Upper lobe of right lung (tissue), 1 donor: ENCODE data around the gene PLPP7. TPM values are rescaled to one million over a fixed set of nuclear protein-coding genes. Genes with fewer than 3 reads are reported as not detected.

Experiments used
- ATAC-seq: fragments of 200-7000 bp; cut with Tn5 transposase; one replicate; pipeline ENCODE4 v1.9.1; 2020; ENCODE audit warnings: mild to moderate bottlenecking, moderate library complexity
- DNase-seq: peaks from one replicate; pipeline ENCODE4 v3.0.0-alpha.2; 2020
- H3K27ac ChIP-seq: fragments of 200-600 bp; one replicate; pipeline ENCODE4 v1.8.0; 2022
- H3K27me3 ChIP-seq: fragments of 200-600 bp; one replicate; pipeline ENCODE4 v1.8.0; 2022; ENCODE audit warnings: mild to moderate bottlenecking
- H3K36me3 ChIP-seq: fragments of 200-600 bp; one replicate; pipeline ENCODE4 v1.8.0; 2022
- H3K4me1 ChIP-seq: fragments of 200-600 bp; one replicate; pipeline ENCODE4 v1.8.0; 2022
- H3K4me3 ChIP-seq: fragments of 200-600 bp; one replicate; pipeline ENCODE4 v1.8.0; 2022; ENCODE audit warnings: mild to moderate bottlenecking
- H3K9me3 ChIP-seq: fragments of 200-600 bp; one replicate; pipeline ENCODE4 v1.8.0; 2022
- CTCF ChIP-seq: fragments of 200-600 bp; IDR thresholded peaks from one replicate; pipeline ENCODE4 v1.8.0; 2022; ENCODE audit warnings: antibody characterized with exemption
- intact Hi-C: fragments of 100-400 bp; cut with DNase I; formaldehyde crosslinking; loops from one replicate; pipeline ENCODE4 v1.11.0; 2022
- total RNA-seq: library from RNA; stranded (reverse); fragmentation: NEBNext Ultra II Directional; extraction: Animal tissue kit (Norgen Biotek cat#: 25700); gene quantifications from one replicate; pipeline ENCODE4 v1.2.1, GENCODE V29; 2021
- donor health status: DM: no; HTN: yes; CAD: no; lungs with severe emphysema.

PLPP7 gene
- total RNA-seq, 1 donor from 2014 or later: 1.5 TPM

- H3K36me3 ChIP-seq: no peaks in the 10 kb centered on the region
- intact Hi-C loops: no loop called here
- H3K27me3 ChIP-seq: peaks cover 24% of the 10 kb centered on the region
- no peaks in the 10 kb centered on the region for H3K4me1 ChIP-seq
- TF ChIP-seq CTCF: no peak
- no peaks in the 10 kb centered on the region for H3K9me3 ChIP-seq
- H3K27ac ChIP-seq: no peak overlapping the region
- no peak for DNase-seq
- no peak for ATAC-seq
- peak overlapping the region; percentile 14 for H3K4me3 ChIP-seq
Observed at GRCh38 chr9:131282688-131283422, 6.7 kb upstream of the PLPP7 start.

- ATAC-seq (no peak), DNase-seq (no peak)
- H3K36me3 ChIP-seq: no peaks in the 10 kb centered on the region
- intact Hi-C loops: no loop called here
- peaks cover 24% of the 10 kb centered on the region for H3K27me3 ChIP-seq
- TF ChIP-seq CTCF: no peak
- no peak overlapping the region for H3K4me3 ChIP-seq
- H3K9me3 ChIP-seq: no peaks in the 10 kb centered on the region
- no peak overlapping the region for H3K27ac ChIP-seq
- H3K4me1 ChIP-seq: no peaks in the 10 kb centered on the region
Observed at GRCh38 chr9:131284856-131285255, 4.7 kb upstream of the PLPP7 start.

- H3K27ac ChIP-seq: no peak overlapping the region
- TF ChIP-seq CTCF: no peak
- H3K4me3 ChIP-seq: no peak overlapping the region
- intact Hi-C loops: no loop called here
- H3K36me3 ChIP-seq: no peaks in the 10 kb centered on the region
- DNase-seq: no peak
- no peaks in the 10 kb centered on the region for H3K4me1 ChIP-seq
- ATAC-seq: no peak
- peaks cover 9% of the 10 kb centered on the region for H3K27me3 ChIP-seq
- H3K9me3 ChIP-seq: no peaks in the 10 kb centered on the region
Observed at GRCh38 chr9:131287359-131287758, 2.2 kb upstream of the PLPP7 start.

GRCh38 chr9:131288217-131288616, 1.3 kb upstream of the PLPP7 start:
- intact Hi-C loops: no loop called here
- DNase-seq (no peak), ATAC-seq (no peak)
- H3K4me3 ChIP-seq: no peak overlapping the region
- no peaks in the 10 kb centered on the region for H3K9me3 ChIP-seq
- H3K27ac ChIP-seq: no peak overlapping the region
- no peak for TF ChIP-seq CTCF
- H3K36me3 ChIP-seq: no peaks in the 10 kb centered on the region
- peaks cover under 1% of the 10 kb centered on the region for H3K27me3 ChIP-seq
- H3K4me1 ChIP-seq: no peaks in the 10 kb centered on the region

- peak overlapping the region; percentile 55 for H3K27ac ChIP-seq
- no peak for DNase-seq
Observed at GRCh38 chr9:131290036-131290766, 678 bp downstream of the PLPP7 start.

More at GRCh38 chr9:131290036-131290766, 678 bp downstream of the PLPP7 start:
- Histone ChIP-seq H3K9me3 (no peaks in the 10 kb centered on the region), H3K27me3 (no peaks in the 10 kb centered on the region), H3K4me1 (no peaks in the 10 kb centered on the region), H3K36me3 (no peaks in the 10 kb centered on the region), H3K4me3 (peak overlapping the region; percentile 49)
- intact Hi-C loops: no loop called here
- ATAC-seq: no peak
- no peak for TF ChIP-seq CTCF
